Measurements from ENCODE around the gene EEPD1.

DNA sequence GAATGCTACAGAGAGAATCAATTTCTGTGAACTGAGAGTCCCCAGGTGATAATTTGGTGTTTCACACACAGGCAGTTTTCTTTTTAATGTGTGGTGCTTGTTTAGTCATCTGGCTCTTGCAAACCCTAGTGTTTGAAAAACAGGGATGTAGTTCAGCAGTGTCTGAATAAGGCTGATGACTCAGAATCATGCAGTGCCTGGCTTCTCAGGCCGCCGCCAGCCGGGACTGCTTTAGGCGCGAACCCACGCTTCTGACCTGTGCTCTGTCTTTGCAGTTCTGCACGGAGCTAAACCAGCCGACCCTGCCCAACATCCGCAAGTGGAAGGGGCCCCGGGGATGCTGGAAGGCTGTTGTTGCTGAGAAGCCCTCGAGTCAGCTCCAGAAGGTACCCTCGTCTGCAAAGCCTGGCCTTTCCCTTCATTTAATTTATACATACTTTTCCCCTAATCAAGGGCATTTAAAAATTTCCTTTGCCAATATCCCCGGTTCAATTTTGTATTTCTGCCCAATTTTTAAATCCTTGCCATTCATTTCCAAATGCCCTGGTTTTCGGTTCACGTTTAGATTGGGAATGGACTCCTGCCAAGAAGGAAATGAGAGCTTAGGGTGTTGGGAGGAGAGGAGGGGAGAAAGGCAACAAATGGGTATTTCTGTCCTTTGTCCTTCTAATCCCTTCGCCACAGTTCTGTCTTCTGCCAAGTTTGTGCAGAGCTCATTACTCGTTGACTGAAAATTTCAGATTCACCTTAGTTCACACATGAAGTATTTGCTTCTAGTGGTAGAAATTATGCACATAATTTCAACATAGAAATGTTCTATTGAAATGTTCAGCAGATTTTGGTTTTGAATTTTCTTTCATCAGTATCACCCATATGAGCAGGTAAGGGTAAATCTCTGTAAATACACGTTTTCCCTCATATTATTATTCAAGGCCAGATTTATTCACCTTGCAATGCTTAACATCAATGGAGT lies 128.1 kb downstream of the EEPD1 start:
- no peak for TF ChIP-seq CTCF (IDR thresholded peaks at IDR 0.05; ENCODE audit: insufficient read depth, low read depth, low read length)
- TF ChIP-seq EZH2 (IDR thresholded peaks at IDR 0.05; ENCODE audit: insufficient read depth, low read length): no peak

Data from astrocyte (in vitro differentiated cells and primary cell).